CD8-positive, alpha-beta memory T cell (primary cell): Measurements from ENCODE around the gene DHPS. TPM values are rescaled to one million over a fixed set of nuclear protein-coding genes. Genes with fewer than 3 reads are reported as not detected.
"Not testable (repeated sequence)": the region's sequence is repeated elsewhere in the genome, so short reads cannot be mapped to it uniquely, and the experiment has no call there.

Experiments
- CTCF ChIA-PET: fragments of 350-600 bp; sonication (Branson Sonifier 250); formaldehyde crosslinking; loops from one replicate; lab custom pipeline; 2021; ENCODE audit warnings: antibody characterized with exemption; lab: Charles Lee
- POLR2A ChIA-PET: fragments of 350-600 bp; sonication (Branson Sonifier 250); formaldehyde crosslinking; loops from one replicate; lab custom pipeline; 2021; ENCODE audit warnings: antibody characterized with exemption; lab: Charles Lee
- DNase-seq, 5 donors: peaks; one replicate each; pipeline versions ENCODE4 v3.0.0 to v3.0.0-alpha.2; 2020 to 2022; ENCODE audit warnings: mixed read lengths in 1 of 5
- H3K27ac ChIP-seq: one replicate; pipeline ENCODE4 v1.7.0; 2013; ENCODE audit warnings: low read depth, mild to moderate bottlenecking, low read length, moderate library complexity
- H3K27me3 ChIP-seq: 2 replicates; pipeline ENCODE4 v1.7.0; 2013; ENCODE audit warnings: low read length, mild to moderate bottlenecking; ENCODE audit not compliant: insufficient read depth, poor library complexity, severe bottlenecking
- H3K36me3 ChIP-seq: 2 replicates; pipeline ENCODE4 v1.7.0; 2013; ENCODE audit warnings: mild to moderate bottlenecking, low read length, moderate library complexity; ENCODE audit not compliant: insufficient read depth
- H3K4me1 ChIP-seq: 2 replicates; pipeline ENCODE4 v1.7.0; 2013; ENCODE audit warnings: mild to moderate bottlenecking, low read length, moderate library complexity; ENCODE audit not compliant: insufficient read depth
- H3K4me3 ChIP-seq: 2 replicates; pipeline ENCODE4 v1.7.0; 2013; ENCODE audit warnings: mild to moderate bottlenecking, low read length
- H3K9me3 ChIP-seq: 2 replicates; pipeline ENCODE4 v1.7.0; 2013; ENCODE audit warnings: mild to moderate bottlenecking, low read length
- H3K27ac Mint-ChIP-seq, 8 donors: one replicate each; pipeline ENCODE4 v1.8.0; 2020 to 2021; ENCODE audit warnings: mixed read lengths in 8 of 8, mild to moderate bottlenecking in 6 of 8, inconsistent platforms in 3 of 8, moderate library complexity in 3 of 8
- H3K27me3 Mint-ChIP-seq, 2 donors: one replicate each; pipeline ENCODE4 v1.8.0; 2020 to 2021; ENCODE audit warnings: mixed read lengths in 2 of 2, mild to moderate bottlenecking in 1 of 2, moderate library complexity in 1 of 2
- H3K36me3 Mint-ChIP-seq, 3 donors: one replicate each; pipeline ENCODE4 v1.8.0; 2020 to 2021; ENCODE audit warnings: mixed read lengths in 3 of 3, inconsistent platforms in 1 of 3, mild to moderate bottlenecking in 1 of 3
- H3K4me1 Mint-ChIP-seq, 3 donors: one replicate each; pipeline ENCODE4 v1.8.0; 2020 to 2021; ENCODE audit warnings: mixed read lengths in 3 of 3, inconsistent platforms in 1 of 3, mild to moderate bottlenecking in 1 of 3
- H3K4me3 Mint-ChIP-seq, 7 donors: one replicate each; pipeline ENCODE4 v1.8.0; 2020 to 2021; ENCODE audit warnings: mixed read lengths in 7 of 7, mild to moderate bottlenecking in 6 of 7, moderate library complexity in 4 of 7, inconsistent platforms in 2 of 7
- H3K9me3 Mint-ChIP-seq, 5 donors: one replicate each; pipeline ENCODE4 v1.8.0; 2020 to 2022; ENCODE audit warnings: mixed read lengths in 5 of 5, mild to moderate bottlenecking in 3 of 5, moderate library complexity in 2 of 5, inconsistent platforms in 1 of 5
- polyA plus RNA-seq: library from polyadenylated mRNA; unstranded; fragments of 300-500 nt; fragmentation: Illumina TruSeq; gene quantifications from one replicate; pipeline ENCODE4 v1.2.3, GENCODE V29; 2021
- total RNA-seq, 2 experiments: library from RNA; stranded (reverse); gene quantifications; one replicate each; pipeline ENCODE4 v1.2.3, GENCODE V29; 2021

Gene DHPS
- total and polyA plus RNA-seq, 3 experiments from 2014 or later = 91.8 to 116 (median 113) TPM

DNA sequence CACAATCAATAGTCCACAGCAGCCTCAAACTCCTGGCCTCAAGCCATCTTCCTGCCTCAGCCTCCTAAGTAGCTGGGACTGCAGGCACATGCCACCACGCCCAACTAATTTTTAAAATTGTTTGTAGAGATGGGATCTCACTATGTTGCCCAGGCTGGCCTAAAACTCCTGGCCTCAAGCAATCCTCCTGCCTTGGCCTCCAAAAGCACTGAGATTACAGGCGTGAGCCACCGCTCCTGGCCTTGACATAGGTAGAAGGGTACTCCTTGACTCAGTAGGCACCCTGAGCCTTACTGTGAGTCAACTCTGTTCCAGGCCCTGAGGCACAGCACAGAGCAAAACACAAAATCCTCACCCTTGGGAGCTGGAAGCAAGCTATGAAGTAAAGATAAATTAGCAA lies 34.2 kb upstream of the DHPS start:
- Mint-ChIP-seq H3K36me3 (peaks cover 0 to 66% (median 11%) of the 10 kb centered on the region in 3 donors), H3K4me3 (no peak overlapping the region), H3K9me3 (no peaks in the 10 kb centered on the region), H3K4me1 (peaks cover 6 to 18% (median 13%) of the 10 kb centered on the region in 3 donors), H3K27me3 (no peaks in the 10 kb centered on the region), H3K27ac (peak overlapping the region in 1 of 8 donors; percentile 29)
- ChIA-PET POLR2A (interaction anchor here (0.6 kb wide), 1 partner anchor 241 kb away, joined by 3 read pairs; no protein-coding TSS in a partner anchor), CTCF (interaction anchor here (1.1 to 2.8 kb wide), 6 partner anchors 18 to 60 kb away, joined by 3 to 16 read pairs (median 4); partner anchors contain the start of gene TRIR)
- Histone ChIP-seq H3K4me3 (no peak overlapping the region), H3K4me1 (no peaks in the 10 kb centered on the region), H3K36me3 (peaks cover 18% of the 10 kb centered on the region), H3K27me3 (no peaks in the 10 kb centered on the region), H3K27ac (no peak overlapping the region), H3K9me3 (no peaks in the 10 kb centered on the region)
- DNase-seq = no peak

DNA sequence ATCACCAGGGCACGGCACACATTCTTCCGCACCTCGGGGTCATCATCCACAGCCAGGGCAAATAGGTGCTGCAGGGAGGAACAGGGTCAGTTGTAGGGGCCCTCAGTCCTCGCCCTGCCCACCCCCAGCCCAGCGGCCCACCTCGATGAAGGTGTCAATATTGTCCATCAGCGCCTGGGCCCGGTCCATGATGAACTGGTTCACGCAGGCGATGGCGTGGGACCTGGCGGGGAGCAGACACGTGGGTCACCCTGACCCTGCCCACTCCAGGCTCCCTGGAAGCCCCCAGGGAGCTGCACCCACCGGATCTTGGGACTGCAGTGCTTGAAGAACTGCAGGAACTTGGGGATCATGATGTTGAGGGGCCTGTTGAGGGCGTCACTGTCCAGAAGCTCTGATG lies 33.4 kb upstream of the DHPS start:
- H3K4me3 ChIP-seq = no peak overlapping the region
- Mint-ChIP-seq H3K4me3 (no peak overlapping the region), H3K9me3 (no peaks in the 10 kb centered on the region), H3K27me3 (no peaks in the 10 kb centered on the region), H3K4me1 (peaks cover 0 to 11% (median 8%) of the 10 kb centered on the region in 3 donors), H3K36me3 (peaks cover 0 to 73% (median 15%) of the 10 kb centered on the region in 3 donors), H3K27ac (no peak overlapping the region)
- no peaks in the 10 kb centered on the region for H3K9me3 ChIP-seq
- no peaks in the 10 kb centered on the region for H3K27me3 ChIP-seq
- no peak for DNase-seq
- H3K36me3 ChIP-seq = peaks cover 23% of the 10 kb centered on the region
- ChIA-PET POLR2A (no interaction called here), CTCF (interaction anchor here (1.1 to 1.8 kb wide), 2 partner anchors 19 to 43 kb away, joined by 3 to 5 read pairs; partner anchors contain the start of gene TRIR)
- H3K27ac ChIP-seq = no peak overlapping the region
- no peaks in the 10 kb centered on the region for H3K4me1 ChIP-seq

DNA sequence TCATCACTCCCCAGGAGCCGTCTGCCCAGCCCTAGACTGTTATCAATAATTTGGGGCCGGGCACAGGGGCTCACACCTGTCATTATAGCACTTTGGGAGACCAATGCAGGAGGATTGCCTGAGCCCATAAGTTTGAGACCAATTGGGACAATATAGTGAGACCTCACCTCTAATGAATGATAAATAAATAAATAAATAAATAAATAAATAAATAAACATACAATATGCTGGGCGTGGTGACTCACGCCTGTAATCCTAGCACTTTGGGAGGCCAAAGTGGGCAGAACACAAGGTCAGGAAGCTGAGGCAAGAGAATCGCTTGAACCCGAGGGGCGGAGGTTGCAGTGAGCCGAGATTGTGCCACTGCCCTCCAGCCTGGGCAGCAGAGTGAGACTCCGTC lies 31.6 kb upstream of the DHPS start:
- H3K4me3 ChIP-seq, H3K27me3 ChIP-seq, H3K27ac ChIP-seq, DNase-seq, H3K27me3 Mint-ChIP-seq, H3K9me3 Mint-ChIP-seq, H3K4me1 Mint-ChIP-seq, H3K4me1 ChIP-seq, H3K9me3 ChIP-seq, H3K4me3 Mint-ChIP-seq, CTCF ChIA-PET, POLR2A ChIA-PET: not testable (repeated sequence)
- peak overlapping the region in 1 of 8 donors; percentile 61 for H3K27ac Mint-ChIP-seq
- peaks cover 21% of the 10 kb centered on the region for H3K36me3 ChIP-seq
- H3K36me3 Mint-ChIP-seq = peaks cover 0 to 75% (median 11%) of the 10 kb centered on the region in 3 donors

DNA sequence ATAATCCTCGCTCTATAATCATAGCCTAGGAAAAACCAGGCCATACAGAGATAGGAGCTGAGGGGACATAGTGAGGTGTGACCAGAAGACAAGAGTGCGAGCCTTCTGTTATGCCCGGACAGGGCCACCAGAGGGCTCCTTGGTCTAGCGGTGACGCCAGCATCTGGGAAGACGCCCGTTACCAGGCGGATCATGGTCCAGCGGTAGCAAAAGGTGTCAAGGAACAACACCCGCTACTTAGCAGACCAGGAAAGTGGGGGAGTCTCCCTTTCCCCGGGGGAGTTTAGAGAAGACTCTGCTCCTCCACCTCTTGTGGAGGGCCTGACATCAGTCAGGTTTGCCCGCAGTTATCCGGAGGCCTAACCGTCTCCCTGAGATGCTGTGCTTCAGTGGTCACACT lies 30.4 kb upstream of the DHPS start:
- H3K36me3 Mint-ChIP-seq = peaks cover 0 to 76% (median 11%) of the 10 kb centered on the region in 3 donors
- H3K27me3 ChIP-seq, H3K27me3 Mint-ChIP-seq, H3K4me3 ChIP-seq, CTCF ChIA-PET, H3K9me3 ChIP-seq, H3K4me1 ChIP-seq, H3K4me3 Mint-ChIP-seq, H3K27ac Mint-ChIP-seq, H3K27ac ChIP-seq, POLR2A ChIA-PET, H3K9me3 Mint-ChIP-seq, H3K4me1 Mint-ChIP-seq: not testable (repeated sequence)
- DNase-seq = peak in 1 of 5 donors; percentile 11
- H3K36me3 ChIP-seq = peaks cover 21% of the 10 kb centered on the region

DNA sequence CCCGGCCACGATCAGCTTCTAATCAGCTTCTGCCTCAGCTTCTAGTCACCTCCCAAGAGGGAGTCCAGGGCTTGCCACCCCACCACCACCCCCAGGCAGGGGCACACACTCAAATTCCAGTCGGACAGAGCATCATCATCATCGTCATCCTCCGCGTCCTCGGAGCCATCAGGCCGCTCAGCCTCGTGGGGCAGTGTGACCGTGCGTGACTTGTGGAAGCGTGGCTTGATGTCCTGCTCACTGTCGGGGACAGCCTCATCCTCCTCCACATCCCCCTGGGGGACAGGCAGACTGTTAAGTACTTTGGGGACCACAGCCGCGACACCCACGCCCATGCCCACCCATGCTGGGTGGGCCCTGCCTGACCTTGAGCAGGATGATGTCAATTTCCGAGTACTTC lies 29.5 kb upstream of the DHPS start:
- CTCF ChIA-PET = interaction anchor here (1.6 to 3.7 kb wide), 2 partner anchors 45 to 136 kb away, joined by 3 to 10 read pairs; no protein-coding TSS in a partner anchor
- Mint-ChIP-seq H3K36me3 (peaks cover 0 to 78% (median 9%) of the 10 kb centered on the region in 3 donors), H3K9me3 (no peaks in the 10 kb centered on the region), H3K27me3 (no peaks in the 10 kb centered on the region), H3K4me1 (no peaks in the 10 kb centered on the region), H3K27ac (no peak overlapping the region), H3K4me3 (no peak overlapping the region)
- Histone ChIP-seq H3K27me3 (no peaks in the 10 kb centered on the region), H3K4me3 (no peak overlapping the region), H3K27ac (no peak overlapping the region), H3K36me3 (peaks cover 21% of the 10 kb centered on the region), H3K4me1 (no peaks in the 10 kb centered on the region), H3K9me3 (no peaks in the 10 kb centered on the region)
- no peak for DNase-seq
- POLR2A ChIA-PET = no interaction called here

DNA sequence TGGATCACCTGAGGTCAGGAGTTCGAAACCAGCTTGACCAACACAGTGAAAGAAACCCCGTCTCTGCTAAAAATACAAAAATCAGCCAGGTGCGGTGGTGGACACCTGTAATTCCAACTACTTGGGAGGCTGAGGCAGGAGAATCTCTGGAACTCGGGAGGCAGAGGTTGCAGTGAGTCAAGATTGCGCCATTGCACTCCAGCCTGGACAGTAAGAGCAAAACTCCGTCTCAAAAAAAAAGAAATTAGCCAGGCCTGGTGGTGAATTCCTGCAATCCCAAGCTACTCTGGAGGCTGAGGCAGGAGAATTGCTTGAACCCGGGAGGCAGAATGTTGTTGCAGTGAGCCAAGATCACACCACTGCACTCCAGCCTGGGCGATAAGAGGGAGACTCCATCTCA lies 27.0 kb upstream of the DHPS start:
- H3K27me3 ChIP-seq = no peaks in the 10 kb centered on the region
- Mint-ChIP-seq H3K4me1 (no peaks in the 10 kb centered on the region), H3K27ac (no peak overlapping the region), H3K36me3 (peaks cover 0 to 77% (median 7%) of the 10 kb centered on the region in 3 donors), H3K9me3 (no peaks in the 10 kb centered on the region), H3K4me3 (no peak overlapping the region), H3K27me3 (no peaks in the 10 kb centered on the region)
- peaks cover 27% of the 10 kb centered on the region for H3K36me3 ChIP-seq
- no peak overlapping the region for H3K27ac ChIP-seq
- ChIA-PET CTCF (interaction anchor here (3.7 kb wide), 1 partner anchor 139 kb away, joined by 10 read pairs; no protein-coding TSS in a partner anchor), POLR2A (no interaction called here)
- H3K4me1 ChIP-seq = no peaks in the 10 kb centered on the region
- no peak for DNase-seq
- H3K9me3 ChIP-seq = no peaks in the 10 kb centered on the region
- H3K4me3 ChIP-seq = no peak overlapping the region

DNA sequence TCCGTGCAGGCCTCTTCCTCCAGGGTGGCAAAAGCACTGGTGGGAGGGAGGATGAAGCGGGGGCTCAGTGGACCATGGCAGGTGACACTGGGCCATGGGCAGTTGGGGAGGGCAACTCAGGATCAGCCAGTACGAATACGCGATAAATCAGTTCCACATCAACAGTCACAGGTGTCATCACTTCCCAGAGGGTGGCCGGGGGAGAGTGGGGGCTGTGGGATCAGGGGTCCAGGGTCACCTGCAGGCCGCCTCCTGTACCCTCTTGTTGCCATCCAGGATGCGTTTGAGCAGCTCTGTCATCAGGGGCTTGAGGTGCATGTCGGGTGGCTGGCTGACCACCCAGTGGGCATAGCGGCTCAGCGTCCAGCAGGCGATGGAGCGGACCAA lies 24.6 kb upstream of the DHPS start:
- CTCF ChIA-PET = no interaction called here

DNA sequence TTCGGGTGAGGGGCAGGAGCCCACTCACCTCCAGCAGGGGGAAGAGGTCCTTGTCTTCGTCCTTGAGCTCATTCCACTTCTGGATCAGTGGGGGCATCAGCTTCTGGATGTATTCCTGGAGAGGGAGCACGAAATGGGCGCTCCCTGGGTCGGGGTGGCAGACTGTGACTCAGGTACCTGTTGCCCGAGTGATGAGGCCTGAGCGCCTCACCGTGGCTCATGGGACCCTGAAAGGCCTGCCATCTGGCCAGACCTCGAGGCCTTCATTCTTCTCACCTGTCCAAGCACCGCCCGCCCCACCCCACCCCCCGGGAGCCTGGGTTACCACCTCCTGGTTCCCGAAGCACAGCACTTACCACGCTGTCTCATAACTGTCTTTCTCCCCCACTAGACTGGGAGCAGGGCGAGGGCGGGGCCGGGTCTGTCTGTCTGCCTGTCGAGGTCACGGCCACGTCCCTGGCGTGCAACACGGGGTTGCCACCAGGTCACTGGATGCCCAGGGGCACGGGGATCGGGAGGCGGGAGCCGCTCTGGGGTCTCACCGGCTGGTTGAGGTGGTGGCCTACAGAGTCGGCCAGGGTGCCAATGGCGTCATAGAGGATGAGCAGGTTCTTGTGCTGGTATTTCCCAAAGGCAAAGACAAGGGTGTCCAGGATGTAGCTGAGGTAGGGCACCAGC lies 24.1 kb upstream of the DHPS start:
- no peak overlapping the region for H3K4me3 ChIP-seq
- Mint-ChIP-seq H3K36me3 (peaks cover 0 to 81% (median 8%) of the 10 kb centered on the region in 3 donors), H3K4me1 (no peaks in the 10 kb centered on the region), H3K27me3 (no peaks in the 10 kb centered on the region), H3K9me3 (no peaks in the 10 kb centered on the region), H3K27ac (no peak overlapping the region), H3K4me3 (no peak overlapping the region)
- no peak overlapping the region for H3K27ac ChIP-seq
- CTCF ChIA-PET = no interaction called here
- no peaks in the 10 kb centered on the region for H3K4me1 ChIP-seq
- POLR2A ChIA-PET = no interaction called here
- no peaks in the 10 kb centered on the region for H3K27me3 ChIP-seq
- H3K9me3 ChIP-seq = no peaks in the 10 kb centered on the region
- no peak for DNase-seq
- H3K36me3 ChIP-seq = peaks cover 28% of the 10 kb centered on the region

More for the DNA sequence above, 24.6 kb upstream of the DHPS start:
- H3K4me3 ChIP-seq = no peak overlapping the region
- H3K27me3 ChIP-seq = no peaks in the 10 kb centered on the region
- H3K9me3 ChIP-seq = no peaks in the 10 kb centered on the region
- Mint-ChIP-seq H3K4me3 (no peak overlapping the region), H3K4me1 (no peaks in the 10 kb centered on the region), H3K27ac (no peak overlapping the region), H3K36me3 (peaks cover 0 to 81% (median 8%) of the 10 kb centered on the region in 3 donors), H3K9me3 (no peaks in the 10 kb centered on the region), H3K27me3 (no peaks in the 10 kb centered on the region)
- POLR2A ChIA-PET = no interaction called here
- no peak overlapping the region for H3K27ac ChIP-seq
- no peak for DNase-seq
- peaks cover 32% of the 10 kb centered on the region for H3K36me3 ChIP-seq
- H3K4me1 ChIP-seq = no peaks in the 10 kb centered on the region
